K562 (cell line): ENCODE results near the gene PACSIN3. TPM values are rescaled to one million over a fixed set of nuclear protein-coding genes. Genes with fewer than 3 reads are reported as not detected.

ENCODE experiments used
- ATAC-seq: fragments of 200-7000 bp; cut with Tn5 transposase; 3 replicates; pipeline ENCODE4 v1.9.1; 2020; ENCODE audit warnings: moderate library complexity
- BruUV-seq: library from RNA; stranded (reverse); fragments of 400-500 nt; replicated peaks from 2 replicates; lab custom pipeline; 2021; lab: Mats Ljungman, UMichigan
- CTCF ChIA-PET: fragments of 300-600 bp; formaldehyde crosslinking; extraction: SDS; loops from one replicate; lab custom pipeline; 2021; ENCODE audit warnings: low intra/inter-chr PET ratio; lab: Yijun Ruan, JAX
- POLR2A ChIA-PET: fragments of 300-600, 350-650 bp; sonication (Branson Sonifier 250); formaldehyde crosslinking; extraction: SDS; loops from one replicate; lab custom pipeline; 2021; ENCODE audit warnings: antibody characterized with exemption, inconsistent platforms; lab: Yijun Ruan, JAX
- DNase-seq, 4 experiments: peaks; one replicate each; pipeline versions ENCODE4 v3.0.0 to v3.0.0-alpha.2; 2011 to 2018; ENCODE audit warnings: low spot score in 3 of 4, mixed read lengths in 3 of 4; ENCODE audit errors: extremely low read depth in 1 of 4
- FAIRE-seq: peaks from 2 replicates; lab custom pipeline; 2011; peaks lifted over from hg19 to GRCh38; lab: Jason Lieb, UNC
- H2AFZ ChIP-seq: 2 replicates; pipeline ENCODE4 v1.6.0; 2011; ENCODE audit warnings: low read depth, low read length, control low read depth, inconsistent platforms
- H3K27ac ChIP-seq: fragments of 200-600 bp; 3 replicates; pipeline ENCODE4 v1.8.0; 2011; ENCODE audit warnings: low read depth, mild to moderate bottlenecking, control low read depth, inconsistent platforms, low read length, moderate library complexity, mixed read lengths; ENCODE audit errors: extremely low read depth
- H3K27me3 ChIP-seq, 2 experiments: fragments of 300-600 bp in 1 of 2; 2 replicates in 1 of 2; 3 replicates in 1 of 2; pipeline versions ENCODE4 v1.6.0 to v1.8.0; 2011; ENCODE audit warnings: inconsistent platforms in 2 of 2, low read length in 2 of 2, mild to moderate bottlenecking in 1 of 2, mixed read lengths in 1 of 2, moderate library complexity in 1 of 2; ENCODE audit not compliant: control insufficient read depth in 2 of 2, insufficient read depth in 2 of 2
- H3K36me3 ChIP-seq: fragments of 300-600 bp; 3 replicates; pipeline ENCODE4 v1.8.0; 2011; ENCODE audit warnings: mild to moderate bottlenecking, low read length, inconsistent platforms; ENCODE audit not compliant: control insufficient read depth, insufficient read depth
- H3K4me1 ChIP-seq, 2 experiments: fragments of 200-600 bp in 1 of 2; replicated peaks in 1 of 2; 2 replicates in 1 of 2; 3 replicates in 1 of 2; pipeline versions ENCODE4 v1.5.1 to v1.8.0; 2011; ENCODE audit warnings: inconsistent platforms in 2 of 2, low read length in 2 of 2, mild to moderate bottlenecking in 1 of 2, mixed read lengths in 1 of 2, moderate library complexity in 1 of 2; ENCODE audit not compliant: control insufficient read depth in 2 of 2, insufficient read depth in 2 of 2
- H3K4me2 ChIP-seq: 2 replicates; pipeline ENCODE4 v1.6.1; 2011; ENCODE audit warnings: low read length, control low read depth, inconsistent platforms, mixed read lengths; ENCODE audit not compliant: insufficient read depth
- H3K4me3 ChIP-seq: fragments of 200-600 bp; sonication (generic), shearing (Covaris generic); 2 replicates; pipeline ENCODE4 v1.5.1; 2016; ENCODE audit warnings: control low read depth, inconsistent platforms
- H3K79me2 ChIP-seq: fragments of 200-600 bp; 3 replicates; pipeline ENCODE4 v1.8.0; 2011; ENCODE audit warnings: low read length, inconsistent platforms; ENCODE audit not compliant: control insufficient read depth, insufficient read depth
- H3K9ac ChIP-seq, 2 experiments: 2 replicates each; pipeline versions ENCODE4 v1.6.0 to v1.6.1; 2011; ENCODE audit warnings: low read depth in 2 of 2, low read length in 2 of 2, control low read depth in 1 of 2, inconsistent platforms in 1 of 2, mild to moderate bottlenecking in 1 of 2, mixed read lengths in 1 of 2; ENCODE audit not compliant: insufficient read depth in 1 of 2
- H3K9me1 ChIP-seq: one replicate; pipeline ENCODE4 v1.6.0; 2011; ENCODE audit warnings: inconsistent platforms, mild to moderate bottlenecking, low read length, moderate library complexity; ENCODE audit not compliant: control insufficient read depth, insufficient read depth
- H3K9me3 ChIP-seq: replicated peaks from 2 replicates; pipeline ENCODE4 v1.5.1; 2011; ENCODE audit warnings: low read depth, low read length, inconsistent platforms; ENCODE audit not compliant: control insufficient read depth, insufficient read depth
- H4K20me1 ChIP-seq: replicated peaks from 2 replicates; pipeline ENCODE4 v1.6.1; 2011; ENCODE audit warnings: low read length, inconsistent platforms, mixed read lengths; ENCODE audit not compliant: control insufficient read depth, insufficient read depth
- CEBPB ChIP-seq: fragments of 450-650 bp; IDR thresholded peaks from 2 replicates; pipeline ENCODE4 v1.6.1; 2016; ENCODE audit warnings: missing genetic modification characterization, missing compliant biosample characterization
- CEBPG ChIP-seq, 3 experiments: fragments of 200-800 bp in 1 of 3; sonication (Bioruptor generic) in 1 of 3; sonication (generic) in 1 of 3; formaldehyde crosslinking in 1 of 3; IDR thresholded peaks in 2 of 3; conservative IDR thresholded peaks in 1 of 3; 2 replicates each; pipeline versions ENCODE4 v1.6.1 to v1.8.0; 2016 to 2022; ENCODE audit warnings: missing compliant biosample characterization in 2 of 3, missing genetic modification characterization in 2 of 3, mild to moderate bottlenecking in 1 of 3, missing genetic modification reagents in 1 of 3
- ESRRA ChIP-seq: fragments of 450-650 bp; IDR thresholded peaks from 2 replicates; pipeline ENCODE4 v1.6.1; 2014; ENCODE audit warnings: low read depth, mild to moderate bottlenecking, moderate library complexity, borderline replicate concordance
- NFIC ChIP-seq: fragments of 450-650 bp; IDR thresholded peaks from 2 replicates; pipeline ENCODE4 v1.6.1; 2017; ENCODE audit warnings: mild to moderate bottlenecking, inconsistent platforms
- NR2C2 ChIP-seq, 2 experiments: fragments of 200-800 bp in 1 of 2; sonication (Bioruptor generic) in 1 of 2; sonication (generic) in 1 of 2; formaldehyde crosslinking in 1 of 2; IDR thresholded peaks; 2 replicates each; pipeline versions ENCODE4 v1.6.1 to v1.8.0; 2016 to 2022; ENCODE audit warnings: mild to moderate bottlenecking in 1 of 2, missing compliant biosample characterization in 1 of 2, missing genetic modification characterization in 1 of 2, missing genetic modification reagents in 1 of 2
- PHF21A ChIP-seq: fragments of 450-650 bp; IDR thresholded peaks from 2 replicates; pipeline ENCODE4 v1.6.1; 2017; ENCODE audit warnings: low read depth, borderline replicate concordance
- POLR3G ChIP-seq: IDR thresholded peaks from 2 replicates; pipeline ENCODE4 v1.6.1; 2011; ENCODE audit not compliant: insufficient read length, insufficient replicate concordance; ENCODE audit errors: extremely low read depth
- PTRF ChIP-seq: fragments of 450-650 bp; IDR thresholded peaks from 2 replicates; pipeline ENCODE4 v1.6.1; 2016; ENCODE audit warnings: mild to moderate bottlenecking, missing genetic modification characterization, missing compliant biosample characterization
- SNIP1 ChIP-seq: fragments of 450-650 bp; IDR thresholded peaks from 2 replicates; pipeline ENCODE4 v1.7.1; 2017; ENCODE audit warnings: low read depth, mild to moderate bottlenecking
- ZKSCAN8 ChIP-seq: fragments of 200-800 bp; sonication (Bioruptor generic); IDR thresholded peaks from 2 replicates; pipeline ENCODE4 v1.6.1; 2016; ENCODE audit warnings: missing genetic modification characterization, missing compliant biosample characterization
- ZNF77 ChIP-seq: fragments of 250-450 bp; sonication (Bioruptor Pico); IDR thresholded peaks from 2 replicates; pipeline ENCODE4 v1.5.0; 2020
- ZNF79 ChIP-seq: fragments of 250-450 bp; sonication (Bioruptor Pico); IDR thresholded peaks from 2 replicates; pipeline ENCODE4 v1.4.0; 2020; ENCODE audit warnings: low read depth, mild to moderate bottlenecking, moderate library complexity
- WGBS: fragments of 100-300 bp; shearing (Covaris generic); methylation state at CpG from one replicate; pipeline ENCODE4 v1.1.6; 2016; ENCODE audit warnings: low coverage, mixed read lengths; ENCODE audit not compliant: insufficient coverage; ENCODE audit errors: missing lambda C conversion rate; 5-methylcytosine and 5-hydroxymethylcytosine counted together
- in situ Hi-C: fragments of 300-500 bp; cut with MboI; formaldehyde crosslinking; loops from 4 replicates; pipeline ENCODE4 v1.15.0; 2018; ENCODE audit warnings: inconsistent platforms, mixed read lengths
- intact Hi-C: fragments of 100-400 bp; cut with micrococcal nuclease; formaldehyde crosslinking; loops from 2 replicates; pipeline ENCODE4 v1.14.2; 2022
- polyA plus RNA-seq, 8 experiments: library from polyadenylated mRNA; depleted of rRNA in 4 of 8; stranded (reverse) in 5 of 8; unstranded in 3 of 8; fragments of >200 nt; fragmentation: Nextera tagmentation in 2 of 8; fragmentation: Illumina TruSeq in 1 of 8; extraction: Ambion mirVana in 2 of 8; extraction: Trizol in 1 of 8; gene quantifications; 2 replicates each; pipeline versions ENCODE4 v1.2.1 to v1.2.3, GENCODE V29; 2011 to 2014; ENCODE audit warnings: inconsistent platforms in 1 of 8, missing spikeins in 1 of 8
- total RNA-seq, 7 experiments: library from RNA; depleted of rRNA in 6 of 7; stranded (reverse); fragments of >200 nt in 6 of 7; fragmentation: Illumina TruSeq in 2 of 7; extraction: Trizol in 2 of 7; gene quantifications; 2 replicates each; pipeline versions ENCODE4 v1.2.1 to v1.2.3, GENCODE V29; 2011 to 2021; ENCODE audit warnings: low replicate concordance in 1 of 7
- TF ChIP-seq, protein P1 (sequence below): fragments of 250-450 bp; sonication (Bioruptor Pico); IDR thresholded peaks from 2 replicates; pipeline ENCODE4 v1.9.0; 2021; ENCODE audit warnings: mild to moderate bottlenecking
- TF ChIP-seq, protein P2 (sequence below): fragments of 250-450 bp; sonication (Bioruptor Pico); IDR thresholded peaks from 2 replicates; pipeline ENCODE4 v1.5.0; 2021; ENCODE audit warnings: mild to moderate bottlenecking, borderline replicate concordance
- TF ChIP-seq, protein P3 (sequence below), 2 experiments: fragments of 450-650 bp in 1 of 2; sonication (generic) in 1 of 2; formaldehyde crosslinking in 1 of 2; IDR thresholded peaks in 1 of 2; conservative IDR thresholded peaks in 1 of 2; 2 replicates each; pipeline versions ENCODE4 v1.6.1 to v1.8.1; 2016 to 2023; ENCODE audit warnings: mild to moderate bottlenecking in 2 of 2, moderate library complexity in 2 of 2, inconsistent platforms in 1 of 2, missing genetic modification reagents in 1 of 2
- TF ChIP-seq, protein P4 (sequence below): fragments of 450-650 bp; IDR thresholded peaks from 2 replicates; pipeline ENCODE4 v1.6.1; 2014; ENCODE audit warnings: low read depth, mild to moderate bottlenecking, moderate library complexity, borderline replicate concordance

PACSIN3 gene
- total and polyA plus RNA-seq, 9 of the 15 experiments (the other 6 are each of a cell fraction or from before 2014, with no cell fraction given): 0.13 to 18.1 (median 7.1) TPM

DNA sequence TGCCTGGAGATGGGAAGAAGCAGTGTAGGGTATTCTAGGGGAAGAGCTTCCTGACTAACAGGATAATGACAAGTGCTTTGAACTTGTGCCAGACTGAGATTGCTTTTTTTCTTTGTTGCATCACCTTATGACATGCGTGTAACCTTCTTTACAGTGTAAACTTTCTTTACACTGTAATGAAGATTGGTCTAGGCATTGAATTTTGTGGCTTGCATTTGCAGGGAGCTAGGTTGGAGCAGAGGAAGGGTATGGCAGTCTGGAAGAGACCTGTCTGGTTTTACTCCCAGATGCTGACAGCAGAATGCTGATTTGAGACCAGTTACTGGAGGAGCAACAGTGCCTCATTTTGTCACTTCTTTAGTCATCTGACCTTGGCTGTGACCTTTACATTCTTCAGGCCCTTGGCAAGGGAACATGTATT, 34.2 kb upstream of the PACSIN3 start:
- no peak overlapping the region for H3K27ac ChIP-seq
- peaks cover 7% of the 10 kb centered on the region; the same call in 1 of the 3 replicates for H3K36me3 ChIP-seq
- POLR2A ChIA-PET: interaction anchor here (0.5 to 2.0 kb wide), 4 partner anchors 10 to 72 kb away, joined by 3 to 7 read pairs (median 4); partner anchors contain the start of gene ACP2
- intact Hi-C loops (no loop called here), in situ Hi-C loops (no loop called here)
- WGBS: 19% methylated on average over 1 of the region's 1 CpG
- H3K4me2 ChIP-seq: no peak overlapping the region
- H3K79me2 ChIP-seq: peaks cover 12% of the 10 kb centered on the region; the same call in 2 of the 3 replicates
- CTCF ChIA-PET: no interaction called here
- no TSS peak for BruUV-seq
- no peaks in the 10 kb centered on the region; the same call in 1 of the 2 replicates for H4K20me1 ChIP-seq
- H3K4me3 ChIP-seq: no peak overlapping the region
- DNase-seq: peak in 1 of 4 experiments; percentile 2
- no peak for FAIRE-seq
- TF ChIP-seq NFIC: peak; percentile 46
- no peak for TF ChIP-seq PTRF
- TF ChIP-seq CEBPG (CRISPR knock-in tag; IDR thresholded peaks at IDR 0.05): 0 out of 2 replicates have a peak, but pooled peaks have one; percentile 34
- peak; percentile 53 to 91; a peak in 3 of 4 replicates for TF ChIP-seq CEBPG (tag; conservative IDR thresholded peaks at IDR 0.05 in 1 of 2, IDR thresholded peaks at IDR 0.05 in 1 of 2)
- TF ChIP-seq SNIP1: no peak
- TF ChIP-seq, protein P1, sequence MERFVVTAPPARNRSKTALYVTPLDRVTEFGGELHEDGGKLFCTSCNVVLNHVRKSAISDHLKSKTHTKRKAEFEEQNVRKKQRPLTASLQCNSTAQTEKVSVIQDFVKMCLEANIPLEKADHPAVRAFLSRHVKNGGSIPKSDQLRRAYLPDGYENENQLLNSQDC (CRISPR knock-in tag): no peak
- TF ChIP-seq NR2C2 (CRISPR knock-in tag; IDR thresholded peaks at IDR 0.05): no peak
- peak; percentile 43; the same call in 1 of the 2 replicates for TF ChIP-seq NR2C2 (tag; IDR thresholded peaks at IDR 0.05)
- TF ChIP-seq, protein P2, sequence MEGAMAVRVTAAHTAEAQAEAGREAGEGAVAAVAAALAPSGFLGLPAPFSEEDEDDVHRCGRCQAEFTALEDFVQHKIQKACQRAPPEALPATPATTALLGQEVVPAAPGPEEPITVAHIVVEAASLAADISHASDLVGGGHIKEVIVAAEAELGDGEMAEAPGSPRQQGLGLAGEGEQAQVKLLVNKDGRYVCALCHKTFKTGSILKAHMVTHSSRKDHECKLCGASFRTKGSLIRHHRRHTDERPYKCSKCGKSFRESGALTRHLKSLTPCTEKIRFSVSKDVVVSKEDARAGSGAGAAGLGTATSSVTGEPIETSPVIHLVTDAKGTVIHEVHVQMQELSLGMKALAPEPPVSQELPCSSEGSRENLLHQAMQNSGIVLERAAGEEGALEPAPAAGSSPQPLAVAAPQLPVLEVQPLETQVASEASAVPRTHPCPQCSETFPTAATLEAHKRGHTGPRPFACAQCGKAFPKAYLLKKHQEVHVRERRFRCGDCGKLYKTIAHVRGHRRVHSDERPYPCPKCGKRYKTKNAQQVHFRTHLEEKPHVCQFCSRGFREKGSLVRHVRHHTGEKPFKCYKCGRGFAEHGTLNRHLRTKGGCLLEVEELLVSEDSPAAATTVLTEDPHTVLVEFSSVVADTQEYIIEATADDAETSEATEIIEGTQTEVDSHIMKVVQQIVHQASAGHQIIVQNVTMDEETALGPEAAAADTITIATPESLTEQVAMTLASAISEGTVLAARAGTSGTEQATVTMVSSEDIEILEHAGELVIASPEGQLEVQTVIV: no peak
- peak; percentile 55; the same call in 1 of the 2 replicates for TF ChIP-seq ESRRA
- peak; percentile 44 for TF ChIP-seq CEBPB (tag)
- TF ChIP-seq, protein P3, sequence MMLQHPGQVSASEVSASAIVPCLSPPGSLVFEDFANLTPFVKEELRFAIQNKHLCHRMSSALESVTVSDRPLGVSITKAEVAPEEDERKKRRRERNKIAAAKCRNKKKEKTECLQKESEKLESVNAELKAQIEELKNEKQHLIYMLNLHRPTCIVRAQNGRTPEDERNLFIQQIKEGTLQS (IDR thresholded peaks at IDR 0.05): peak; percentile 83
- TF ChIP-seq, protein P3 (CRISPR knock-in tag; conservative IDR thresholded peaks at IDR 0.05): no peak
- no peak for TF ChIP-seq ZNF77 (CRISPR knock-in tag)
- TF ChIP-seq ZNF79: no peak
- no peak for TF ChIP-seq PHF21A
- TF ChIP-seq, protein P4, sequence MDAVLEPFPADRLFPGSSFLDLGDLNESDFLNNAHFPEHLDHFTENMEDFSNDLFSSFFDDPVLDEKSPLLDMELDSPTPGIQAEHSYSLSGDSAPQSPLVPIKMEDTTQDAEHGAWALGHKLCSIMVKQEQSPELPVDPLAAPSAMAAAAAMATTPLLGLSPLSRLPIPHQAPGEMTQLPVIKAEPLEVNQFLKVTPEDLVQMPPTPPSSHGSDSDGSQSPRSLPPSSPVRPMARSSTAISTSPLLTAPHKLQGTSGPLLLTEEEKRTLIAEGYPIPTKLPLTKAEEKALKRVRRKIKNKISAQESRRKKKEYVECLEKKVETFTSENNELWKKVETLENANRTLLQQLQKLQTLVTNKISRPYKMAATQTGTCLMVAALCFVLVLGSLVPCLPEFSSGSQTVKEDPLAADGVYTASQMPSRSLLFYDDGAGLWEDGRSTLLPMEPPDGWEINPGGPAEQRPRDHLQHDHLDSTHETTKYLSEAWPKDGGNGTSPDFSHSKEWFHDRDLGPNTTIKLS: no peak
- TF ChIP-seq ZKSCAN8: no peak
- no peak for TF ChIP-seq POLR3G
- H2AFZ ChIP-seq: no peak overlapping the region
- H3K9me1 ChIP-seq: no peaks in the 10 kb centered on the region
- H3K4me1 ChIP-seq: peaks cover 6 to 14% of the 10 kb centered on the region in 2 experiments; a peak in 4 of 5 replicates
- no peak overlapping the region for H3K9ac ChIP-seq
- no peaks in the 10 kb centered on the region for H3K27me3 ChIP-seq
- no peaks in the 10 kb centered on the region for H3K9me3 ChIP-seq
- ATAC-seq: no peak
